HEK293 (cell line): Measurements from ENCODE around the gene SQSTM1.

Experiments
- CTCF ChIA-PET: fragments of 350-600 bp; formaldehyde crosslinking; extraction: SDS; loops from one replicate; lab custom pipeline; 2021; ENCODE audit warnings: antibody characterized with exemption; lab: Yijun Ruan, JAX
- POLR2A ChIA-PET: fragments of 300-600 bp; formaldehyde crosslinking; extraction: SDS; loops from one replicate; lab custom pipeline; 2020; ENCODE audit warnings: antibody characterized with exemption, inconsistent platforms; lab: Yijun Ruan, JAX
- H3K27ac ChIP-seq: fragments of 200-500 bp; sonication (Bioruptor generic); 2 replicates; pipeline ENCODE4 v1.5.1; 2014; ENCODE audit warnings: low read depth, low read length, control low read depth, inconsistent platforms; ENCODE audit errors: extremely low read depth
- H3K36me3 ChIP-seq, 2 experiments: fragments of 200-500 bp in 1 of 2; sonication (Bioruptor generic) in 1 of 2; 1 replicate in 1 of 2; 2 replicates in 1 of 2; pipeline ENCODE4 v1.5.1; 2014 to 2017; ENCODE audit warnings: inconsistent platforms in 2 of 2, low read length in 2 of 2; ENCODE audit not compliant: control insufficient read depth in 2 of 2, insufficient read depth in 1 of 2
- H3K4me1 ChIP-seq: fragments of 200-500 bp; sonication (Bioruptor generic); 2 replicates; pipeline ENCODE4 v1.5.1; 2014; ENCODE audit warnings: mild to moderate bottlenecking, low read length, inconsistent platforms; ENCODE audit not compliant: control insufficient read depth, insufficient read depth
- H3K4me3 ChIP-seq: 2 replicates; pipeline ENCODE4 v1.5.1; 2011; ENCODE audit warnings: low read depth, mild to moderate bottlenecking, control low read depth, low read length, moderate library complexity
- H3K9me3 ChIP-seq: fragments of 200-500 bp; sonication (Bioruptor generic); 2 replicates; pipeline ENCODE4 v1.5.1; 2014; ENCODE audit warnings: low read depth, low read length, inconsistent platforms; ENCODE audit not compliant: control insufficient read depth, insufficient read depth
- FEZF1 ChIP-seq: fragments of 450-650 bp; formaldehyde crosslinking; IDR thresholded peaks from 2 replicates; pipeline ENCODE4 v1.5.1; 2016; ENCODE audit warnings: missing biosample characterization, missing genetic modification characterization
- GLIS1 ChIP-seq: fragments of 450-650 bp; formaldehyde crosslinking; IDR thresholded peaks from 2 replicates; pipeline ENCODE4 v1.5.1; 2016; ENCODE audit warnings: missing biosample characterization, missing genetic modification characterization
- HIC1 ChIP-seq: fragments of 450-650 bp; formaldehyde crosslinking; IDR thresholded peaks from 2 replicates; pipeline ENCODE4 v1.5.1; 2016; ENCODE audit warnings: missing biosample characterization, missing genetic modification characterization
- KLF10 ChIP-seq: fragments of 450-650 bp; IDR thresholded peaks from 2 replicates; pipeline ENCODE4 v1.5.1; 2018; ENCODE audit warnings: missing biosample characterization, mild to moderate bottlenecking, missing genetic modification characterization
- KLF8 ChIP-seq: fragments of 450-650 bp; formaldehyde crosslinking; IDR thresholded peaks from 2 replicates; pipeline ENCODE4 v1.5.1; 2016; ENCODE audit warnings: missing biosample characterization, missing genetic modification characterization
- OVOL3 ChIP-seq: fragments of 450-650 bp; formaldehyde crosslinking; IDR thresholded peaks from 2 replicates; pipeline ENCODE4 v1.5.1; 2016; ENCODE audit warnings: missing biosample characterization, missing genetic modification characterization
- REST ChIP-seq: fragments of 450-650 bp; formaldehyde crosslinking; IDR thresholded peaks from 2 replicates; pipeline ENCODE4 v1.5.1; 2016; ENCODE audit warnings: missing biosample characterization, missing genetic modification characterization
- SP3 ChIP-seq: fragments of 450-650 bp; formaldehyde crosslinking; IDR thresholded peaks from 2 replicates; pipeline ENCODE4 v1.5.1; 2016; ENCODE audit warnings: missing biosample characterization, missing genetic modification characterization
- WT1 ChIP-seq: fragments of 450-650 bp; formaldehyde crosslinking; IDR thresholded peaks from 2 replicates; pipeline ENCODE4 v1.5.1; 2016; ENCODE audit warnings: missing biosample characterization, missing genetic modification characterization
- YY2 ChIP-seq: fragments of 450-650 bp; formaldehyde crosslinking; IDR thresholded peaks from 2 replicates; pipeline ENCODE4 v1.5.1; 2016; ENCODE audit warnings: missing biosample characterization, missing genetic modification characterization
- ZBTB6 ChIP-seq: fragments of 450-650 bp; formaldehyde crosslinking; IDR thresholded peaks from 2 replicates; pipeline ENCODE4 v1.5.1; 2017; ENCODE audit warnings: missing biosample characterization, missing genetic modification characterization
- ZFHX2 ChIP-seq: fragments of 450-650 bp; formaldehyde crosslinking; conservative IDR thresholded peaks from 2 replicates; pipeline ENCODE4 v1.5.1; 2016; ENCODE audit warnings: missing biosample characterization, missing genetic modification characterization
- ZFP41 ChIP-seq: fragments of 450-650 bp; formaldehyde crosslinking; IDR thresholded peaks from 2 replicates; pipeline ENCODE4 v1.5.1; 2016; ENCODE audit warnings: missing biosample characterization, missing genetic modification characterization, borderline replicate concordance
- ZFP69B ChIP-seq: fragments of 450-650 bp; formaldehyde crosslinking; IDR thresholded peaks from 2 replicates; pipeline ENCODE4 v1.5.1; 2016; ENCODE audit warnings: missing biosample characterization, missing genetic modification characterization
- ZNF112 ChIP-seq: fragments of 450-650 bp; formaldehyde crosslinking; IDR thresholded peaks from 2 replicates; pipeline ENCODE4 v1.5.0; 2017; ENCODE audit warnings: missing biosample characterization, missing genetic modification characterization
- ZNF169 ChIP-seq: fragments of 450-650 bp; formaldehyde crosslinking; IDR thresholded peaks from 2 replicates; pipeline ENCODE4 v1.5.1; 2016; ENCODE audit warnings: missing biosample characterization, missing genetic modification characterization
- ZNF223 ChIP-seq: fragments of 450-650 bp; formaldehyde crosslinking; IDR thresholded peaks from 2 replicates; pipeline ENCODE4 v1.5.1; 2016; ENCODE audit warnings: missing biosample characterization, missing genetic modification characterization
- ZNF24 ChIP-seq: fragments of 450-650 bp; formaldehyde crosslinking; IDR thresholded peaks from 2 replicates; pipeline ENCODE4 v1.5.1; 2016; ENCODE audit warnings: missing biosample characterization, missing genetic modification characterization
- ZNF274 ChIP-seq, 2 experiments: fragments of 200-500 bp in 1 of 2; fragments of 450-650 bp in 1 of 2; sonication (Bioruptor generic) in 1 of 2; formaldehyde crosslinking in 1 of 2; IDR thresholded peaks; 2 replicates each; pipeline versions ENCODE4 v1.5.1 to v1.6.1; 2014 to 2016; ENCODE audit warnings: borderline replicate concordance in 1 of 2, inconsistent platforms in 1 of 2, low read length in 1 of 2, missing biosample characterization in 1 of 2, missing genetic modification characterization in 1 of 2
- ZNF350 ChIP-seq: fragments of 450-650 bp; formaldehyde crosslinking; IDR thresholded peaks from 2 replicates; pipeline ENCODE4 v1.5.0; 2017; ENCODE audit warnings: missing biosample characterization, mild to moderate bottlenecking, missing genetic modification characterization
- ZNF398 ChIP-seq: fragments of 450-650 bp; formaldehyde crosslinking; IDR thresholded peaks from 2 replicates; pipeline ENCODE4 v1.5.1; 2017; ENCODE audit warnings: missing biosample characterization, missing genetic modification characterization
- ZNF426 ChIP-seq: fragments of 450-650 bp; formaldehyde crosslinking; IDR thresholded peaks from 2 replicates; pipeline ENCODE4 v1.5.1; 2017; ENCODE audit warnings: missing biosample characterization, missing genetic modification characterization, mild to moderate bottlenecking, inconsistent platforms, moderate library complexity
- ZNF530 ChIP-seq: fragments of 450-650 bp; formaldehyde crosslinking; IDR thresholded peaks from 2 replicates; pipeline ENCODE4 v1.5.1; 2016; ENCODE audit warnings: low read depth, missing biosample characterization, missing genetic modification characterization
- ZNF561 ChIP-seq: fragments of 450-650 bp; IDR thresholded peaks from 2 replicates; pipeline ENCODE4 v1.5.1; 2018; ENCODE audit warnings: missing biosample characterization, missing genetic modification characterization, borderline replicate concordance
- ZNF600 ChIP-seq: fragments of 450-650 bp; formaldehyde crosslinking; IDR thresholded peaks from 2 replicates; pipeline ENCODE4 v1.5.1; 2016; ENCODE audit warnings: missing biosample characterization, missing genetic modification characterization
- ZNF645 ChIP-seq: fragments of 450-650 bp; formaldehyde crosslinking; IDR thresholded peaks from 2 replicates; pipeline ENCODE4; 2016; ENCODE audit warnings: missing biosample characterization, missing genetic modification characterization
- ZXDB ChIP-seq: fragments of 450-650 bp; formaldehyde crosslinking; IDR thresholded peaks from 2 replicates; pipeline ENCODE4 v1.5.1; 2016; ENCODE audit warnings: missing biosample characterization, missing genetic modification characterization

Gene SQSTM1

GRCh38 chr5:179820127-179820482 lies 600 bp upstream of the SQSTM1 start (continued):
- TF ChIP-seq ZFP41 (no peak), OVOL3 (no peak), ZNF350 (tag by site-specific recombination) (no peak), ZNF600 (peak; percentile 57; the same call in 1 of the 2 replicates), FEZF1 (tag by site-specific recombination) (no peak), WT1 (no peak), ZXDB (tag by site-specific recombination) (no peak), ZNF112 (tag by site-specific recombination) (no peak), ZNF645 (tag by site-specific recombination) (no peak), ZNF169 (no peak), HIC1 (tag by site-specific recombination) (peak; percentile 88), YY2 (tag by site-specific recombination) (no peak)

- H3K4me3 ChIP-seq: peak overlapping the region; percentile 83
- H3K9me3 ChIP-seq: no peaks in the 10 kb centered on the region
- POLR2A ChIA-PET: interaction anchor here (0.6 to 1.7 kb wide), 14 partner anchors 9 to 198 kb away, joined by 3 to 28 read pairs (median 6); partner anchors contain the start of genes HNRNPH1, MAML1 and MGAT4B
- CTCF ChIA-PET: interaction anchor here (0.6 to 0.7 kb wide), 2 partner anchors 121 to 131 kb away, joined by 3 to 5 read pairs; no protein-coding TSS in a partner anchor
- peaks cover 19% of the 10 kb centered on the region for H3K4me1 ChIP-seq
- H3K27ac ChIP-seq: peak overlapping the region; percentile 92
- H3K36me3 ChIP-seq: peaks cover 10 to 43% of the 10 kb centered on the region in 2 experiments; a peak in 2 of 3 replicates
- TF ChIP-seq ZBTB6 (tag by site-specific recombination) (no peak), ZNF398 (no peak), ZNF223 (tag by site-specific recombination) (no peak), GLIS1 (tag by site-specific recombination) (peak; percentile 90), ZFHX2 (peak; percentile 18; the same call in 1 of the 2 replicates), KLF8 (peak; percentile 62; the same call in 1 of the 2 replicates), WT1 (peak; percentile 75), ZNF561 (tag by site-specific recombination) (no peak), ZNF530 (tag by site-specific recombination) (no peak), ZNF274 (IDR thresholded peaks at IDR 0.05; ENCODE audit: low read length) (no peak), ZNF274 (tag by site-specific recombination; IDR thresholded peaks at IDR 0.05; ENCODE audit: borderline replicate concordance) (no peak), REST (tag by site-specific recombination) (no peak), KLF10 (no peak; the same call in 1 of the 2 replicates), ZFP69B (tag by site-specific recombination) (no peak; the same call in 1 of the 2 replicates), ZNF426 (tag by site-specific recombination) (no peak), SP3 (tag by site-specific recombination) (peak; percentile 90), ZNF24 (no peak)
These were observed 773 bp downstream of the SQSTM1 start for GRCh38 chr5:179821298-179822058.
